A375 (cell line): ENCODE data around the gene TLR10. TPM values are rescaled to one million over a fixed set of nuclear protein-coding genes. Genes with fewer than 3 reads are reported as not detected.

Experiments
- small RNA-seq: library from RNA; depleted of rRNA; stranded (forward); fragments of <200 nt; gene quantifications from one replicate; pipeline ENCODE3, GENCODE V24; 2014
- total RNA-seq: library from RNA; depleted of rRNA; stranded (reverse); fragments of >200 nt; shearing (Covaris generic); gene quantifications from 2 replicates; pipeline ENCODE4 v1.2.3, GENCODE V29; 2014; rRNA removed

Gene TLR10, protein sequence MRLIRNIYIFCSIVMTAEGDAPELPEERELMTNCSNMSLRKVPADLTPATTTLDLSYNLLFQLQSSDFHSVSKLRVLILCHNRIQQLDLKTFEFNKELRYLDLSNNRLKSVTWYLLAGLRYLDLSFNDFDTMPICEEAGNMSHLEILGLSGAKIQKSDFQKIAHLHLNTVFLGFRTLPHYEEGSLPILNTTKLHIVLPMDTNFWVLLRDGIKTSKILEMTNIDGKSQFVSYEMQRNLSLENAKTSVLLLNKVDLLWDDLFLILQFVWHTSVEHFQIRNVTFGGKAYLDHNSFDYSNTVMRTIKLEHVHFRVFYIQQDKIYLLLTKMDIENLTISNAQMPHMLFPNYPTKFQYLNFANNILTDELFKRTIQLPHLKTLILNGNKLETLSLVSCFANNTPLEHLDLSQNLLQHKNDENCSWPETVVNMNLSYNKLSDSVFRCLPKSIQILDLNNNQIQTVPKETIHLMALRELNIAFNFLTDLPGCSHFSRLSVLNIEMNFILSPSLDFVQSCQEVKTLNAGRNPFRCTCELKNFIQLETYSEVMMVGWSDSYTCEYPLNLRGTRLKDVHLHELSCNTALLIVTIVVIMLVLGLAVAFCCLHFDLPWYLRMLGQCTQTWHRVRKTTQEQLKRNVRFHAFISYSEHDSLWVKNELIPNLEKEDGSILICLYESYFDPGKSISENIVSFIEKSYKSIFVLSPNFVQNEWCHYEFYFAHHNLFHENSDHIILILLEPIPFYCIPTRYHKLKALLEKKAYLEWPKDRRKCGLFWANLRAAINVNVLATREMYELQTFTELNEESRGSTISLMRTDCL
- 0.05 TPM in 1 of 2 replicates, not detected in the other for total RNA-seq

DNA sequence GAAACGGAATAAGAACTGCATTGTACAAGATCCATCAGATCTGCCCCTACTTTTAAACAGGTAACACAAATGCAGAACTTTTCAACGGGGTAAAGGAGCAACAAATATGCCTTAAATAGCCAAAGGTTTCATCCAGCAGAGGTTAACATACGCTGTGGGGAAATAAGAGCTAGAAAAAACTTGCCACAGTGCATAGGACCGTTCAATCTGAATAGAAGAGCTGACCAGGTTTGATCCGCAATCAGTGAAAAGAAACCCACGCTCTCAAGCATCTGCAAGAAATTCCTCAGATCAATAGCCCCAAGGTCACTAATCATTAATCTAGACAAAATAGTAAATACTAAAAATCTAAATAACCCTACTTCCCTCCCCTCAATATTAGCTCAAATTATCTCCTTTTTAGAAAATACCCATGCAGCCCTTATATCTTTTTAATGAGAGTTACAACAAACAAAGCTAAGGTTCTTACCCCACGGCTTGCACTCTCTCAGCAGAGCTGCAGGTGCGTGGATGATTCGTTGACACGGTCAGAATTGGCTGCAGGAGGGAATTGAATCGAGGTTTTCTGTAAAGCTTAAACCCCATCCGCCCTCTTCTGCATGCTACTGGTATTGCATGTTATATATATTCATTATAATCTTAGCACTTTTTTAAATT is at the start of gene TLR10:
TLR10 (minus strand) TSS at position 539 of the 657 bp plus-strand sequence. CDS start 7,400 bp downstream, outside the sequence.

DNA sequence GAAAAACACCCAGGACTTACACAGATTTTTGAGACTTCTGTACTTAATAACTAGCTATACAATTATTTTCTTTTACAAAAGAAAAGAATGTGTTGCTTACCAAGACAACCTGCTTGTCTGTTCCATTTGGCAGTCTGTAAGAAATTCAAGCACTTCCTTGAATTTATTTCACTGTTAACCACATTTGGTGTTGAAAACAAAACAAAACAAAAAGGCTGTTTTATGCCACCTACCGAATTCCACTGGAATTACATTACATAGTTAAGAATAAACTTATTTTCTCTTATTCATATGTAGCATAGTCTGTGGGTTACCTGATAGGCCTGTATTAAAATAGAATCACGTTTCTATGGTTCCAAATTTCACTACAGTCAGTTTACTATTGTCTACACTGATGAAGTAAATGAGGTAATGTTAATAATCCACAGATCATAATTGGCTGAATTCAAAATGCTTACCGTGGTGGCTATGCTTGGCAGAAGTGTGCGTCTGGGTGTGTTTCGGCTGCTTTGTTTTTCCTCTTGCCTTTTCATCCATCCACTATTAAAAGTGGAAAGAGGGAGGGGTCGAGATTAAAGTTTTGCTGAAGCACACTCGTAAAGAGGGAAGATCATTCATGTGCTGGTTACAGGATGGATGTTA is 22.0 kb upstream of the TLR10 start, which contains the start of gene TLR1:
TLR1 (minus strand) TSS at position 138 of the 642 bp plus-strand sequence. CDS start 5,960 bp downstream, outside the sequence.

Small RNA genes within 50 kb of the gene (small RNA-seq; reads per million reads assigned to genes)
- gene RNA5SP158: not detected

Other genes starting within 250 kb of the TLR10 start
- 11.9 and 12.2 TPM in 2 replicates for gene KLF3, start 118.8 kb downstream of the TLR10 start, total RNA-seq
- gene TLR1, start 21.8 kb upstream of the TLR10 start, total RNA-seq: 0.49 and 0.56 TPM in 2 replicates
- 3.0 and 3.6 TPM in 2 replicates for gene TLR6, start 73.8 kb upstream of the TLR10 start, total RNA-seq
- gene FAM114A1, start 84.8 kb upstream of the TLR10 start, total RNA-seq: 37.8 and 42.3 TPM in 2 replicates
- 2.7 and 5.9 TPM in 2 replicates for gene TMEM156, start 249.4 kb upstream of the TLR10 start, total RNA-seq